ENCODE data around the gene ACCS.

ACCS gene

GRCh38 chr11:44083906-44084305 is 17.8 kb downstream of the ACCS start:
- no peak for DNase-seq (ENCODE audit: low read depth)
- no peak overlapping the region for H3K4me3 ChIP-seq (ENCODE audit: low read depth, low read length)
- TF ChIP-seq CTCF (IDR thresholded peaks at IDR 0.05; ENCODE audit: insufficient read depth, low read depth, low read length, missing control alignments): no peak

GRCh38 chr11:44085330-44085729 is 19.3 kb downstream of the ACCS start:
- TF ChIP-seq CTCF (IDR thresholded peaks at IDR 0.05; ENCODE audit: insufficient read depth, low read depth, low read length, missing control alignments): no peak
- no peak overlapping the region for H3K4me3 ChIP-seq (ENCODE audit: low read depth, low read length)
- DNase-seq (ENCODE audit: low read depth): no peak

GRCh38 chr11:44088377-44088776 is 22.3 kb downstream of the ACCS start:
- H3K4me3 ChIP-seq (ENCODE audit: low read depth, low read length): no peak overlapping the region
- no peak for DNase-seq (ENCODE audit: low read depth)
- no peak for TF ChIP-seq CTCF (IDR thresholded peaks at IDR 0.05; ENCODE audit: insufficient read depth, low read depth, low read length, missing control alignments)

- no peak overlapping the region for H3K4me3 ChIP-seq (ENCODE audit: low read depth, low read length)
- no peak for TF ChIP-seq CTCF (IDR thresholded peaks at IDR 0.05; ENCODE audit: insufficient read depth, low read depth, low read length, missing control alignments)
- DNase-seq (ENCODE audit: low read depth): no peak
Observed at GRCh38 chr11:44088871-44089270, 22.8 kb downstream of the ACCS start.

- no peak for DNase-seq (ENCODE audit: low read depth)
- no peak overlapping the region for H3K4me3 ChIP-seq (ENCODE audit: low read depth, low read length)
- TF ChIP-seq CTCF (IDR thresholded peaks at IDR 0.05; ENCODE audit: insufficient read depth, low read depth, low read length, missing control alignments): no peak
Observed at GRCh38 chr11:44090539-44090938, 24.5 kb downstream of the ACCS start.

- peak; percentile 78 for TF ChIP-seq CTCF (IDR thresholded peaks at IDR 0.05; ENCODE audit: insufficient read depth, low read depth, low read length, missing control alignments)
- peak; percentile 86 for DNase-seq (ENCODE audit: low read depth)
- H3K4me3 ChIP-seq (ENCODE audit: low read depth, low read length): no peak overlapping the region
Observed at GRCh38 chr11:44094260-44094868, 28.3 kb downstream of the ACCS start.

Data from GM12865 (cell line).